ENCODE data around the gene FAF1. TPM values are rescaled to one million over a fixed set of nuclear protein-coding genes. Genes with fewer than 3 reads are reported as not detected.

FAF1 gene
- polyA plus RNA-seq, 1 of the 3 experiments (the other 2 are of a cell fraction): 8.7 TPM

DNA sequence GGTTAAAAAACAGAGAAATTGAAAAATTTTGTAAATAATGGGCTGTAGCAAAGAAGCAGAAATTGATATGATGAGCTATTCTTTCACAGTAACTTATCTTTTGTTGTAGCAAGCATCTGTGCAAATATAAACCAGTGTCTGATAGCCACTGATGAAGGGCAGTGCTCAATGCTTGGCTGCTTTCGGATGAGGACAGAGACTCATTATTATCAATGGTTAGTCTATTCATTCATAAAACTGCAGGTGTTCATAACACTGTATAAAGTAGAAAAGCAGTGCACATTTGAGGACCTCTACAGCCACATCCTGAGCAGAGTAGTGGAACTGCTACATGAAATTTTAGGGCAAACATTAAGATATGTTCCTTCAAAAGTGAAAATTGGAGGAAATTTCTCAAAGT, 107.2 kb downstream of the FAF1 start:
- no peak overlapping the region for H3K4me2 ChIP-seq

DNA sequence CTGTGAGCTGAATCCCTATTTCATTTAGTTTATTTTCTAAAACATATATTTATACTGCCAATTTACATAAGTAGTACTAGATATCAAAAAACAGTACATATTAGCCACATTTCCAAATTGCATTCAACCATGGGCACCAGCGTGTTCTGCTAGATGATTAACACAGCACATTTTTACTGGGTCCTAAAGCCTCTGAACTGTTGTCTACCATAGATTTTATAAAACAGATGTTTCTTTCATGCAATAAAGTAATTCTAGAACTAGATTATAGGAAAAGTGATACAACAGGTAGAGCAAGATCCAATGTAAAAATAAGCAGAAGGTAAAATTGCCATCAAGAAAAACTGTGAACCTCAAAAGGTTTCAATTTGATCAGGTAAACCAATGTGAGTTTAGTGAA, 108.6 kb downstream of the FAF1 start:
- TF ChIP-seq POLR2AphosphoS5 (IDR thresholded peaks at IDR 0.05; ENCODE audit: low read depth, low read length): no peak
- no peak for TF ChIP-seq CTCF (IDR thresholded peaks at IDR 0.05)
- no peak for TF ChIP-seq TAF1 (IDR thresholded peaks at IDR 0.05; ENCODE audit: borderline replicate concordance, low read depth, low read length)
- no peak for TF ChIP-seq YY1 (IDR thresholded peaks at IDR 0.05; ENCODE audit: low read depth)
- TF ChIP-seq RAD21 (IDR thresholded peaks at IDR 0.05; ENCODE audit: low read length): no peak
- TF ChIP-seq MAX (IDR thresholded peaks at IDR 0.05; ENCODE audit: low read depth): no peak
- Histone ChIP-seq H3K9me2 (no peaks in the 10 kb centered on the region), H3K4me3 (ENCODE audit: low read depth in 2 of 2, low read length in 1 of 2) (no peak overlapping the region), H3K27me3 (ENCODE audit: insufficient read depth) (no peaks in the 10 kb centered on the region), H3K36me3 (replicated peaks in 1 of 2; ENCODE audit: control insufficient read depth in 1 of 2, insufficient read depth in 2 of 2, low read length in 1 of 2) (peaks cover 0 to 27% of the 10 kb centered on the region in 2 experiments), H3K79me2 (ENCODE audit: insufficient read depth) (peaks cover 18% of the 10 kb centered on the region; the same call in 1 of the 2 replicates), H3K9me3 (peaks cover 8% of the 10 kb centered on the region; the same call in 1 of the 2 replicates), H3K9ac (no peak overlapping the region), H3F3A (replicated peaks; ENCODE audit: insufficient read depth) (no peaks in the 10 kb centered on the region), H2AFZ (ENCODE audit: low read depth) (no peak overlapping the region), H3K4me2 (no peak overlapping the region), H4K20me1 (ENCODE audit: insufficient read depth) (no peaks in the 10 kb centered on the region; the same call in 1 of the 2 replicates), H3K4me1 (ENCODE audit: control insufficient read depth in 1 of 2, insufficient read depth in 2 of 2, low read depth in 1 of 2, low read length in 1 of 2) (no peaks in the 10 kb centered on the region), H3K27ac (ENCODE audit: low read depth in 2 of 2, low read length in 1 of 2) (no peak overlapping the region)
- DNase-seq: no peak
- CTCF ChIA-PET: interaction anchor here (0.7 to 1.9 kb wide), 2 partner anchors 76 to 476 kb away, joined by 3 to 4 read pairs; no protein-coding TSS in a partner anchor
- 100% methylated on average over 1 of the region's 1 CpG for WGBS (ENCODE audit: low lambda C conversion rate)
- POLR2A ChIA-PET: no interaction called here

More for the DNA sequence above, 107.2 kb downstream of the FAF1 start:
- Histone ChIP-seq H3K36me3 (replicated peaks in 1 of 2; ENCODE audit: control insufficient read depth in 1 of 2, insufficient read depth in 2 of 2, low read length in 1 of 2) (peaks cover 0 to 13% of the 10 kb centered on the region in 2 experiments), H3F3A (replicated peaks; ENCODE audit: insufficient read depth) (no peaks in the 10 kb centered on the region), H3K79me2 (ENCODE audit: insufficient read depth) (peaks cover 15% of the 10 kb centered on the region; the same call in 1 of the 2 replicates), H3K9me2 (no peaks in the 10 kb centered on the region), H3K27ac (ENCODE audit: low read depth in 2 of 2, low read length in 1 of 2) (no peak overlapping the region), H3K9ac (no peak overlapping the region), H3K4me1 (ENCODE audit: control insufficient read depth in 1 of 2, insufficient read depth in 2 of 2, low read depth in 1 of 2, low read length in 1 of 2) (no peaks in the 10 kb centered on the region), H3K27me3 (ENCODE audit: insufficient read depth) (no peaks in the 10 kb centered on the region), H4K20me1 (ENCODE audit: insufficient read depth) (no peaks in the 10 kb centered on the region; the same call in 1 of the 2 replicates), H3K4me3 (ENCODE audit: low read depth in 2 of 2, low read length in 1 of 2) (no peak overlapping the region), H3K9me3 (peaks cover 4% of the 10 kb centered on the region; the same call in 1 of the 2 replicates), H2AFZ (ENCODE audit: low read depth) (no peak overlapping the region)
- ChIA-PET CTCF (interaction anchor here (1.9 kb wide), 1 partner anchor 78 kb away, joined by 4 read pairs; no protein-coding TSS in a partner anchor), POLR2A (no interaction called here)
- no peak for DNase-seq
- TF ChIP-seq IRF3 (IDR thresholded peaks at IDR 0.05; ENCODE audit: low read depth, low read length): no peak
- no peak for TF ChIP-seq EZH2phosphoT487 (IDR thresholded peaks at IDR 0.05; ENCODE audit: borderline replicate concordance, low read depth)
- TF ChIP-seq FOXM1 (IDR thresholded peaks at IDR 0.05; ENCODE audit: low read depth): no peak
- TF ChIP-seq CTCF (IDR thresholded peaks at IDR 0.05): no peak
- WGBS (ENCODE audit: low lambda C conversion rate): 100% methylated on average over 1 of the region's 1 CpG
